HG03280 (cell line): ENCODE measurements around the gene PLPP3.

Experiments used
- ATAC-seq: cut with Tn5 transposase; IDR thresholded peaks from one replicate; pipeline ENCODE4 v1.9.1; 2021; ENCODE audit warnings: mild to moderate bottlenecking, moderate library complexity; ENCODE audit not compliant: unreplicated experiment

PLPP3 gene

GRCh38 chr1:56550138-56550858, 29.1 kb downstream of the PLPP3 start:
- no peak for ATAC-seq

GRCh38 chr1:56548571-56548970, 30.8 kb downstream of the PLPP3 start:
- no peak for ATAC-seq

- ATAC-seq = no peak
Measured at GRCh38 chr1:56547977-56548376, 31.4 kb downstream of the PLPP3 start.

DNA sequence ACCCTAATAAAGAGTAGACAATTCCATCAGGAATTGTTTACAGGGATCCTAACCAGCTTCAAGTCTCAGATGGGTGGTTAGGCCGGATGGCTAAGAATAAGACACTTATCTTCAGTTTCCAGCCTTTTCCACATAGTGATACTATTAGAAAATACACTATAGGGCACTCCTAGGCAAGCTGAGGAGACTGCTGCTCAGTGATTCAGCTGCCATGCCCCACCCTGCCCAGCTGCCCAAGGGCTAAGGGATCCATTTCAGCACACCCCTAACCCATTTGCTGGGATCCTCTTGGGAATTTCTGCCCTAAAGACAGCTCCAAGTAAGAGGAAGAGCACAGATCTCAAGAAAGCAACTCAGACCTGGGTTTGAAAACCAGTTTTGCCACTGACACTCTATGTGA, 31.9 kb downstream of the PLPP3 start:
- no peak for ATAC-seq

DNA sequence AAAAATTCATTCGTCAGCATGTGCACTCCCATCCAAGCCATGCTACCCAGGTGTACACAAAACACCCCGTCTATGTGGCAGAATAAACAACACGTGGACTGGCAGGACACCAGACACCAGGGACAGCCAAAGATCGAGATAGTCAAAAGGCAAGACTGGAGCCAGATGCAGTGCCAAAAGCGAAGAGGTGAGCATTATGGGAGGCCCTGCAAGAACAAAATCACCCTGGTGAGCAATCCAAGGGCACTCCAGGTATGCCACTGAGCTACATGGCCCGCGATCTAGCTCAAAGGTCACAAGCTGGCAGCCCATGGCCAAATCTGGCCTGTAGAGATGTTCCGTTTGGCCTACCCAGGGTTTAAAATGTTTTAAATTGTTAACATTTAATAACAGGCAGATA, 33.7 kb downstream of the PLPP3 start:
- no peak for ATAC-seq

DNA sequence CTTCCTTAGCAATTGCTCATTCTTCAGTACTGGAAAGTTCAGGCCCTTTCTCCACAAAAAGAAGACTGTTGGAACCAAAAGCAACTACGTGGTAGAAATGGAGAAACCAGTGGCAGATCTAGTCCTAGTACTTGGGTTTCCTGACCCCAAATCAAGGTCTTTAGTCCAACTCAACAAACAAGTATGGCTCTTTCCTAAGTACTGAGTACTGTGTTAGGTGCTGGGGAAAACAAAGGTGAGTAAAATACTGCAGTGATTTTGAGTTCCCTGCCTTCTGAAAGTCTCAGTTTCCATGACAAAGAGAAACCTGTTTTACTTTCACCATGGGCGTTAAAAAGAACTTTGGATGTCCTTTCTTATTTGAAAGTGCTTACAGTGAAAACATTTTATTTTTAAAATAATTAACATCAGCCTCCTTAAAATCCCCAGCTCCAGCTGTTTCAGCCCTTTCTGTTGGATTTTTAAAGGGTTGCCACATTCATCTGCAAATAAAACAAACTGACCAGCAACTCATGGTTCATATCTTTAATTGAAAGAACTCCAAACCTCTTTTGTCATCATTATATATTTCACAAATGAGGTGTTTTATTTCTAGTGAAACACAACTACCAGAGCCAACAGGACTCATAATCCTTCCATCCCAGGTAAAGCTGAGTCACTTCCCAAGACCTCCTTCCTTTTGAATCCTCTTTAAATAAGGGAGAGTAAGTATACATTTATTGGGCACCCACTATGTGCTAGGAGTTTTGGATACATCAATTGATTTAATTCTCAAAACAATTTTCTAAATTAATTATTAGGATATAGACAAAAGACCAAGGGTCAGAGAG, 35.4 kb downstream of the PLPP3 start:
- ATAC-seq = no peak

DNA sequence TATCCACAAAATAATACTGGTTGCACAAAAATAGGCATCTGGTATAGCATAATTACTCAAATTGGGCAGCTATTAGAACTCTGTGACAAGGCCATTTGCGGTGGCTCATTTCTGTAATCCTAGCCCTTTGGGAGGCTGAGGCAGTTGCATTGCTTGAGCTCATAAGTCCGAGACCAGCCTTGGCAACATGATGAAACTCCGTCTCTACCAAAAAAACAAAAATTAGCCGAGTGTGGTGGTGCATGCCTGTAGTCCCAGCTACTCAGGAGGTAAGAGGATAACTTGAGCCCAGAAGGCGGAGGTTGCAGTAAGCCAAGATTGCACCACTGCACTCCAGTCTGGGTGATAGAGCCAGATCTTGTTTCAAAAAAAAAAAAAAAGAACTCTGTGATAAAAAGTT, 36.7 kb downstream of the PLPP3 start:
- ATAC-seq = no peak

GRCh38 chr1:56541408-56541807, 38.0 kb downstream of the PLPP3 start:
- no peak for ATAC-seq

DNA sequence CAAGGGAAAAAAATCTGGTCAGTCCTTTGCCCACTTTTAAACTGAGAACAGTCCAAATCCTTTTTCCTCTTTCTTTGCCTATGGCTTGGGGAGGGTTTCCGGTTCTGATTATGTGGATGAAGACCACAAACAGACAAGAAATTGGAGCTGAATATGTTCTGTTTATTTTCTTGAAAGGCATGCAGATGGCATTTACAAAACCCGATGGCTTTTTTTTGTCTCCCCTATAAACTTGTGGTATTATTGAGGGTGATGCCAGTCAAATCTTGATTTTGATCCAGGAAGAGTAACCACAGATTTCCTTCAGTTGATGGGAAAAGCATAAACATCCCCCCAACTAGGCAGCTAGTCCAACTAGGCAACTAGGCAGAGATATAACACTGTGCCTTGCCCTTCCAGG, 38.9 kb downstream of the PLPP3 start:
- ATAC-seq = no peak

DNA sequence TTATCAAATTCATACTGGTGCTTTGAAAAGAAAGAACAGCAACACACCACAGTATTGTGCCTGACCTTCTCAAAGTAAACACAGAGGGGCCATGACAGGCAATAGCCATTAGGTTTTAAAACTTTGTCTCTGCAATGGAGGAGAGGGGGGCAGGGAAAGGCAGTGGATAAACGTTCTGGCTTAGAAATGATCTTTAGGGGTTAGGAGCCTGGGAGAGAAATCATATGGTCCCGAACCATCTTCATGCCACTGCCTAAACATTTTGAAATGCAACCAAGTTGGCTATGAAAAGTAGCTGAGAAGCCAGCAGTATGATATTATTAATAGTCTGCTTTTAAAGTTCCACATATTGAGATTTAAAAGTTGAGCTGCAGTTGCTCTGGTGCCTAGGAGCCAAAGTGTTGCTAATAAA, 39.8 kb downstream of the PLPP3 start:
- ATAC-seq = no peak

GRCh38 chr1:56538532-56538931, 40.8 kb downstream of the PLPP3 start:
- no peak for ATAC-seq

DNA sequence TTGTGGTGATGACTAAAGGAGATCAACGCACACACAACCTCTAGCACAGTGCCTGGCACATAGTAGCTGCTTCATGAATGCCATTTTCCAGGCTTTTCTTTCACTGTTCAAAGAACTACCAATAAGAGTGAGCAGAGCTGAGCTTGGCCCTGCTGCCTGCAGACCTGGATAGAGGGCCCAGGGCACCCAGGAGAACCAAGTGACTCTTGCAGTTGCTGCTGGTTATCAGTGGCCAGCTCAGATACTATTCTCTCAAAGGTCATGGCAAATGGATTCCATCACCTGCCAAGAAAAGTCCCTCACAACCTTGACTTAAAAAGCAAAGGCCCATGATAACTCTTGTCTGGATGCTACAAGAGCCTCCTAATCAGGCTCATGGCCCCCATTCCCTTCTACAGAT, 41.7 kb downstream of the PLPP3 start:
- no peak for ATAC-seq

DNA sequence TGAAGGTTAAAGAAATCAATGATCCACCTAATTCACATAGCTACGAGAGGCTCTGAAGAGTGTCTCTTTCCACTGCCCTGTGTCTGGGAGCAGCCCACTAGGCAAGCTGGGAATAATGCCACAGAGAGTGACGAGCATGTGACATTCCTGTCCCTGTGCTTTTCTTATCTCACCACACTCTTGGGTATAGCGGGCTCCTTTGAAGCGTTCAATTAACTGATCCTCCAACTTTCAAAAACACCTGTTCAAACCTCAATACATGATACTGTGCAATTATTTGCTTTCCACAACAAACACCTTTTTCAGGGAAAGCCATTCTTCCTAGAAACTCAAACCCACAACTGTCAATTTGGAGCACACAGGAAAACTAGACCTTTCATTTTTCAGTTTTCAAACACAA, 43.4 kb downstream of the PLPP3 start:
- no peak for ATAC-seq

DNA sequence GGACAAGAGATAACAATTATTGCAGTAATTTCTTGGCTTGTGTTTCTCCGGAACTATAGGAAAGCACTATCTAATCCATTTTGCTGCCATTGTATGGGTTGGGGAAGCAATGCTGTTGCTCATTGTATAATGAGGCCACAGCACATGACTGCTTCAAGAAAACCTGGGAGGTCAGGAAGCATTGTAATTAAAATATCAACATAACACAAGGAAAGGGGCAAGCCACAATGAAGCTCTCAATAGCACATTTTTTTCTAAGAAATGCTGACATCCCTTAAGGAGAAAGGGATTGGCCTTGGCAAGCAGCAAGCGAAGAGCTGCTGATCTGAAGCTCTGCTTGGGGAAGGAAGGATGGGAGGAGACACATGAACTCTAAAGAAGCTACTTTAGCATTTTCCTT, 44.0 kb downstream of the PLPP3 start:
- ATAC-seq = no peak

DNA sequence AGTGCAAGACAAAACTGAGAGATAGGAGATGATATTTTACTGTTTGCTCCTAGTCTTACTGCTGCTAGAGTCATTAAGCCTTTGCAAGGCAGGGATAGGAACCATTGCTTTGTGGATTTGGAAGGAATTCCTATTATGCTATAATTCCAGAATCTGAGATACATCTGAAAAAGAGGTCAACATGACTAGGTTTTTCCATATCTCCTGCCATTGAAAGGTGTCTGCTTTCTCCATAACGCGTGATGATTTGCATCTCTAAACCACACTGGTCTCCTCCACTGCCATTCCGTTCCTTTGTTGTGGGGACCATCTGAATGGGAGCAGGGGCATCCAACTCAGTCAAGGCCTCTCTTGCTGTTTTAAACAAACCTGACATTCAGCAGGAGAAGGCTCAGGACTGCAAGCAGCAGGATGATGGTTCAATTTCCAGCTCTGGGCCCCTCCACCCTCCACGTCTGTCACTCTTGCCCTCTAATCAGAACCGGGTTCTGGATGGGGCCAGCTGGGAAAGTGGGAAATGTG, 45.2 kb downstream of the PLPP3 start:
- no peak for ATAC-seq

GRCh38 chr1:56533621-56534020, 45.7 kb downstream of the PLPP3 start:
- ATAC-seq = peak; percentile 51

GRCh38 chr1:56533197-56533596, 46.2 kb downstream of the PLPP3 start:
- ATAC-seq = peak; percentile 16

GRCh38 chr1:56532350-56532683, 47.0 kb downstream of the PLPP3 start:
- no peak for ATAC-seq

DNA sequence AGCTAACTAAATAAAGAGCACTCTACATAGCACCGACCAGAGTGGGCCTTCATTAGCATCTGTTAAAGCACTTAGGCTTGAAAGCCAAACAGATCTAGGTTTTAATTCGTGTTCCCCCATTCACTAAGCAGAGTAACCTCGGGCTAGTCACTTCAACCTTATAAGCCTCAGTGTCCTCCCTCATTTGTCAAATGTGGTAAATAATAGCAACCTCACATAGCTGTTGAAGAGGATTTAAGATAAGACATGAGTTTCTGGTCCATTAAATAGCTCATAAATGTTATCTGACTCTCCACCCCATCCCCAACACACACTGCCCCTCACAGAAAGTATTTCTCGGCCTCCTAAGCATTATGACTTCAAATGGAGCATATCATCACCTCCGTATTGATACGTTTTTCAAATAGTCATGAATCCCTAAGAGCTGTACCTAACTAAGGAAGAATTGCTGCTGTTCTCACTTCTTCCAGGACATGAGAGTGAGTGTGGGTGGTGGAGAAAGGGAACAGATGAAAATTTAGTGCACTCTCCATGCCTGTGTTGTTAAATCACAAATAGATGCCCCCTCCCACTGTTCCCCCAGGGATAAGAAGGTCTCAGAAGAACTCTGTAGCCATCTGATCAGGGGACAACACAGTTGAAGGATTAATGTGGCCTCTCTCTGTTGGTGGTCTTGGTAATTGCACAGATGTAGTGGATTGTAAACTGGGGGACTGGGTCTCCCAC, 47.6 kb downstream of the PLPP3 start:
- no peak for ATAC-seq

DNA sequence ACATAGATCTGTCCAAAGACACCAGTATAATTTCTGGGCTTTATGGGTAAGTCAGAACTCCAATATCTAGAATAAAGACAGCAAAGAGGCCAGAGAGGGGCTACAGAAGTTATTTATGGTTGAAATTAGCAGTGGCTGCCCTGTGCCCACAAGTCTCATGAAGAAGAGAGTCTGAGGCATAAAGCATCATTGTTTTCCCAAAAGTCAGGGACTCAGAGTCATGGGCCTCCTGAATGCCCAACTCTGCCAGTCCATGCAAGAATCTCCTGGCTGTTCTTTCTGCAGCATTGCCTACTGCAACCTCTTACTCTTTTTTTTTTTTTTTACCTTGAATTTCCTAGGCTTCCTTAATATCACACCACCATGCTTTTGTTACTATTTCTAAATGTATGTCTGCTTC, 49.6 kb downstream of the PLPP3 start:
- ATAC-seq = no peak

DNA sequence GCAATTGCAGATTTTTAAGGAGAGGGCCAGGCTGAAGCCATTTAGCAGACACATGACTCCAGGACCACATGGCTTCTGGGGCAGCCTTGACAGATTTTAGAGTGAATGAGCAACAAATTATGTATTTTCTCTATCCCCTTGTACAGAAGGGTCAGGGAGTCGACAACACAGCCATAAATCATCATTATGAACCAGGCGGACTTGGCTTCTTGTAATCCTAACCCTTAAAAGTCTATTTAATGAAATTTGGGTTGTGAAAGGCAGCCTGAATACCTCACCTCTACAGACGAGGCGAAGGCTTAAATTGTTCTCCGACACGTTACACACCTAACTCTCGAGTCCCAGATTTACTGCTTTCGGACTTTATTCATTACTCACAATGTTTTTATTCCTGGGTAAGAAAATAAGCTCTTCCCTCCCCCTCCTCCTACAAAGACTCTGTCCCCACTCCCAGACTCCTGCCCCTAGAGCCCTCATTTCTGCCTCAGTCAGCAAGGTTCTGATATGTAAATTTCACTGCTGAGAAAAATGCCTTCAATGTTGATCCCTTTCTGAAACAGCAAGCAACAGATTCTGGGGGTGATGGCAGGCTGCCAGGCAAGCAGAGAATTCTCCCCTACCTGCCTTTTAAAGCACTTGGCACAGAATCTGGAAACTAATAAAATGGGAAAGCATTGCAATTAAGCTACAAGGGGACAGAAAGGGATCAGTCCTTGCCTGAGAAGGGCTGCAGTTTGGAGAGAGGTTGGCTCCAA, 51.6 kb downstream of the PLPP3 start:
- no peak for ATAC-seq
